ENCODE results near the gene KCNMB4. TPM values are rescaled to one million over a fixed set of nuclear protein-coding genes. Genes with fewer than 3 reads are reported as not detected.

Gene KCNMB4
- total and polyA plus RNA-seq, 4 donors, result 0.46 to 1.3 (median 0.65) TPM

GRCh38 chr12:70353780-70354660 lies 12.1 kb upstream of the KCNMB4 start:
- H3K9ac ChIP-seq (ENCODE audit: low read depth in 1 of 2, low read length in 2 of 2), result no peak overlapping the region
- H3K27ac ChIP-seq (ENCODE audit: low read depth in 1 of 2, low read length in 2 of 2), result no peak overlapping the region
- WGBS, result 93% methylated on average over 6 of the region's 6 CpGs
- no peak overlapping the region for H3K4me3 ChIP-seq (ENCODE audit: low read depth in 1 of 3, low read length in 3 of 3)
- H3K9me3 ChIP-seq (ENCODE audit: control insufficient read depth in 4 of 4, low read length in 3 of 4), result no peaks in the 10 kb centered on the region
- H3K4me1 ChIP-seq (ENCODE audit: control insufficient read depth in 4 of 4, insufficient read depth in 4 of 4, low read length in 3 of 4), result no peaks in the 10 kb centered on the region
- H3K36me3 ChIP-seq (ENCODE audit: control insufficient read depth in 4 of 4, insufficient read depth in 3 of 4, low read depth in 1 of 4, low read length in 3 of 4), result peaks cover 3 to 11% (median 8%) of the 10 kb centered on the region in 4 donors
- TF ChIP-seq HNF4G (IDR thresholded peaks at IDR 0.05) (no peak), NR2F2 (IDR thresholded peaks at IDR 0.05) (no peak), FOXA1 (IDR thresholded peaks at IDR 0.05) (no peak), HNF4A (conservative IDR thresholded peaks at IDR 0.05) (no peak), ZBTB33 (IDR thresholded peaks at IDR 0.05) (no peak), REST (IDR thresholded peaks at IDR 0.05) (no peak), CTCF (IDR thresholded peaks at IDR 0.05; ENCODE audit: low read depth, low read length, missing input control) (no peak), RAD21 (IDR thresholded peaks at IDR 0.05) (no peak), SP1 (IDR thresholded peaks at IDR 0.05) (no peak), MAX (IDR thresholded peaks at IDR 0.05) (no peak), TAF1 (conservative IDR thresholded peaks at IDR 0.05) (no peak), YY1 (IDR thresholded peaks at IDR 0.05) (no peak), ATF3 (IDR thresholded peaks at IDR 0.05) (no peak), RXRA (IDR thresholded peaks at IDR 0.05) (no peak)
- no peaks in the 10 kb centered on the region for H3K27me3 ChIP-seq (ENCODE audit: control insufficient read depth in 4 of 4, insufficient read depth in 4 of 4, low read length in 3 of 4)
- DNase-seq (ENCODE audit: low spot score), result no peak

- Histone ChIP-seq H3K9me3 (ENCODE audit: control insufficient read depth in 4 of 4, low read length in 3 of 4) (no peaks in the 10 kb centered on the region), H3K9ac (ENCODE audit: low read depth in 1 of 2, low read length in 2 of 2) (no peak overlapping the region), H3K27ac (ENCODE audit: low read depth in 1 of 2, low read length in 2 of 2) (no peak overlapping the region), H3K36me3 (ENCODE audit: control insufficient read depth in 4 of 4, insufficient read depth in 3 of 4, low read depth in 1 of 4, low read length in 3 of 4) (peaks cover 3 to 11% (median 8%) of the 10 kb centered on the region in 4 donors), H3K4me1 (ENCODE audit: control insufficient read depth in 4 of 4, insufficient read depth in 4 of 4, low read length in 3 of 4) (no peaks in the 10 kb centered on the region), H3K4me3 (ENCODE audit: low read depth in 1 of 3, low read length in 3 of 3) (no peak overlapping the region), H3K27me3 (ENCODE audit: control insufficient read depth in 4 of 4, insufficient read depth in 4 of 4, low read length in 3 of 4) (no peaks in the 10 kb centered on the region)
- DNase-seq (ENCODE audit: low spot score), result no peak
- 87% methylated on average over 3 of the region's 3 CpGs for WGBS
- no peak for TF ChIP-seq NR2F2 (IDR thresholded peaks at IDR 0.05)
- TF ChIP-seq GABPA (IDR thresholded peaks at IDR 0.05 in 1 of 2, conservative IDR thresholded peaks at IDR 0.05 in 1 of 2), result no peak
- no peak for TF ChIP-seq ATF3 (IDR thresholded peaks at IDR 0.05)
- TF ChIP-seq REST (IDR thresholded peaks at IDR 0.05), result no peak
- no peak for TF ChIP-seq RXRA (IDR thresholded peaks at IDR 0.05)
- TF ChIP-seq SP1 (IDR thresholded peaks at IDR 0.05), result no peak
- no peak for TF ChIP-seq CTCF (IDR thresholded peaks at IDR 0.05; ENCODE audit: low read depth, low read length, missing input control)
- no peak for TF ChIP-seq FOXA2 (IDR thresholded peaks at IDR 0.05)
Observed at GRCh38 chr12:70354787-70355186, 11.3 kb upstream of the KCNMB4 start.
